Measurements from ENCODE around the gene ZFAND6.

The ZFAND6 gene

DNA sequence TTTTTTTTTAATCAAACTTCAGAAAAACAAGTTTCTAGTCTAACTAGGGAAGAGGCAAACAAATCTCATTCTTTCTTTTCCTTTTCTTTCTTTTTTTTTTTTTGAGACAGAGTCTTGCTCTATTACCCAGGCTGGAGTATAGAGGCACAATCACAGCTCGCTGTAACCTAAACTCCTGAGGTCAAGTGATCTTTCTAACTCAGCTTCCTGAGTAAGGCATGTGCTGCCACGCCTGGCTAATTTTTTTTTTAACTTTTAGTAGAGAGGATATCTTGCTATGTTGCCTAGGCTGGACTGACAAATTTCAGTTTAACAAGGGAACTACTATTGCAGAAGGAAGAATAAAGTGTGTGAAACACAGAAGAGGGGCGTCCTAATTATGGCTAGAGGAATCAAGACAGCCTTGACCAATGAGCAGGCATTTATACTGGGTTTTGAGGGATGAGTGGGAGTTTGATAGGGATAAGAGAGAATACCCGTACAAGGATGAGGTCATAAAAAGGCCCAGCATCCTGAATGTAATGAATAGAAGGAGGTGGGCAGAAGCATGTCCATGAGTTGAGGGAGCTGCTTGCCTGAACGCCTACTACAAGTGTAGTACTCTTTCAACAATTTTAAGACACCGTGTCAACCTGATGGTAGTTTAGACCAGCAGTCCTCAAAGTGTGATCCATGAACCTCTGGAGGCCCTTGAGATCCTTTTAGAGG, 6.7 kb upstream of the ZFAND6 start:
- DNase-seq, result no peak

DNA sequence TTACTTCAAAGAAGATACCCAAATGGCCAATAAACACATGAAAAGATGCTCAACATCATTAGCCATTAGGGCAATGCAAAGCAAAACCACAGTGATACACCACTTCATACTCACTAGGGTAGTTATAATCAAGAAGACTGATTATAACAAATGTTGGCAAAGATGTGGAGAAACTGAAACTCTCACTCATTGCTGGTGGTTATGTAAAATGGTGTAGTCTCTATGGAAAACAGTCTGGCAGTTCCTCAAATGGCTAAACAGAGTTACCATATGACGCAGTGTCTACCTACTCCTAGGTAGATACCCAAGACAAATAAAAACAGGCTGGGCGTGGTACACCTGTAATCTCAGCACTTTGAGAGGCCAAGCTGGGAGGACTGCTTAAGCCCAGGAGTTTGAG, 3.5 kb upstream of the ZFAND6 start:
- no peak for DNase-seq

- no peak for DNase-seq
Observed at GRCh38 chr15:80058044-80058443, 1.4 kb upstream of the ZFAND6 start.

DNA sequence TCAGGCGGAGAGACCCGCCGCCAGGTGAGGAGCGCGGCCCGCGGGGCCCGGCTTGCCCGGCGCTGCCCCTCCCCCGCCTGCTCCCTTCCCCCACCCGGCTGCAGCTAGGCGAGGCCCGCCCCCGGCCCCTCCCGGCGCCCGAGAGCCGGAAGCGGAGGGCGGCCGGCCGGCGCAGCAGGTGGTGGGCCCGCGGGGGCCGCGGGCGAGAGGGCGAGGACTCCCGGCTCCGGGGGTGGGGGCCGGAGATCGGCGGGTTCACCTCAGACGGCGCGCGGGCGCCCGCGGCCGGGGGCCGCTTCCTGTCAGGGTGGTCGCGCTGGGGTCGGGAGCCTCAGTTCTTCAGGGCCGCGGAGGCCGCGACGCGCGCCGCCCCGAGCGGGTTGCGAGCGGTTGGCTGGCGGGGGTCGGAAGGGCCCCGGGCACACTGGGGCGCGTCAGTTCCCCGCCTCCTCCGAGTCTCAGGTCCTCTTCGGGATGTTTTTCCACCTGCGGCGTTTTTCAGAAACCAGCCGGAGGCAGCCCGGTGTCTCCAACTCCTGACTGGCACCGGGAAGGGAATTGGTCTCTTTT, 395 bp downstream of the ZFAND6 start:
- no peak for DNase-seq

- DNase-seq, result no peak
Observed at GRCh38 chr15:80060356-80061006, 1.0 kb downstream of the ZFAND6 start.

GRCh38 chr15:80061582-80061981, 2.1 kb downstream of the ZFAND6 start:
- no peak for DNase-seq

DNA sequence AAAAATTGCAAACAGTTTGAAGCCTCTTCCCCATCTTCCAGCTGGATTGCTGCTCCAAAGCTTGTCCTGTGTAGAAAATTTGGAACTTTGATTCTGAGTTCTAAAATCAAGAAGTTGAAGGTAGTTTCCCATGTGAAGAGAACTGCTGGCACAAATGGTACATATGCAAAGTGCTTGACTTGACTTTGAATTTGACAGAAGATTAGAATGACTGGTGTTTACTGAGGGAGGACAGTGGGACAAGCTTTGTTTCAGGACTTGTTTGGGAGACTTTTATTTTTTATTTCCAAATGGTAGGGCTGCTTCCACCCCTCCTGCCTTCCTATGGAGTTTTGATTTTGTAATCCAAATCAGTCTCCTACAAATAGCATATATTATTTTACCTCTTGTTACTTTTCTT, 7.4 kb downstream of the ZFAND6 start:
- DNase-seq, result no peak

- DNase-seq, result no peak
Observed at GRCh38 chr15:80068578-80068977, 9.1 kb downstream of the ZFAND6 start.

DNA sequence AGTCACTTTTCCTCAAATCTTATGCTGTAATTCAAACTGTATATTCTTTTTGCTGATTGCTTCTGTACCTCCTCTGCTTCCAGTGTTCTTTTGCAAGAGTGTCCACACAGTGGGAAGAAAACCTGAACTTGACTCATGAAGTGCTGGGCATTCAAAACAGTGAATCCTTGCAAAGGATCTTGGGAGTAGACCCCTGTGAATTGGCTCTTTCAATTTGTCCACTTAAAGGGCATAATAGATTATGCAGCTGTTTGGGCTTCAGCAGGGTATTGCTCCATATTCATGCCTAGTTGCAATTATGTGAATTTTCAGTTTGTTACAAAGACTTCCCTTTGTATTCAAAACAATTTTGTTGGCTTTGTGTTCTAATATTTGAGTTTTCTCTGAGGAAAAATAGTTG, 11.4 kb downstream of the ZFAND6 start:
- DNase-seq, result no peak

- no peak for DNase-seq
Observed at GRCh38 chr15:80071652-80072051, 12.2 kb downstream of the ZFAND6 start.

- peak; percentile 77 for DNase-seq
Observed at GRCh38 chr15:80072285-80072994, 13.0 kb downstream of the ZFAND6 start.

GRCh38 chr15:80073197-80073596, 13.7 kb downstream of the ZFAND6 start:
- DNase-seq, result no peak

- DNase-seq, result no peak
Observed at GRCh38 chr15:80076321-80077318, 17.1 kb downstream of the ZFAND6 start.

DNA sequence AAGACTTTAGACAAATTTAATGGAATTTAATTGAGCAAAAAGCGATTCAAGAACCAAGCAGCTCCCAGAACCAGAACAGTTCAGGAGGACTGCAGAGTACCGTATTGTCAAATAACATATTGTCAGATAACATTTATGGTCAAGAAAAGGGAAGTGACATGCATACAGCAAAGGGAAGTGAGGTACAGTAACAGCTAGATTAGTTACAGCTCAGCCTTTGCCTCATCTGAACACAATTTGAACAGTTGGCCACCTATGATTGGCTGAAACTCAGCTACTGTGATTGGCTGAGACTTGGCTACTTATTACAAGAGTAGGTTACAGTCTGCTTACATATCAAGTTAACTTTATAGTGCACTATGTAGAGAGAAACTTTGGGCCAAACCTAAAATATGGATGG, 21.9 kb downstream of the ZFAND6 start:
- no peak for DNase-seq

DNA sequence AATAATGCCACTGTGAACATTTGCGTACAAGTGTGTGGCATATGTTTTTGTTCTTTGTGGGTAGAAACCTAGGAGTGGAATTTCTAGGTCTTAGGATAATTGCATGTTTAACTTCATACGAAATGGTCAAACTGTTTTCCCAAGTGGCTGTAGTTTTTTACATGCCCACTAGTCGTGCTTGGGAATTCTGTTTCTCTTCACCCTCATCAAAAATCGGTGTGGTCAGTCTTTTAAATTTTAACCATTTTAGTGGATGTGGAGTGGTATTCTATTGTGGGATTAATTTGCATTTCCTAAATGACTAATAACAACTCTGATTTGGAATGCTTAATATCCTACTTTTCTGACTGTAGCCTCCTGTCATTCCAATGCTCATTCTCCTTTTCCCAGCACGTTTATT, 27.6 kb downstream of the ZFAND6 start:
- no peak for DNase-seq

DNA sequence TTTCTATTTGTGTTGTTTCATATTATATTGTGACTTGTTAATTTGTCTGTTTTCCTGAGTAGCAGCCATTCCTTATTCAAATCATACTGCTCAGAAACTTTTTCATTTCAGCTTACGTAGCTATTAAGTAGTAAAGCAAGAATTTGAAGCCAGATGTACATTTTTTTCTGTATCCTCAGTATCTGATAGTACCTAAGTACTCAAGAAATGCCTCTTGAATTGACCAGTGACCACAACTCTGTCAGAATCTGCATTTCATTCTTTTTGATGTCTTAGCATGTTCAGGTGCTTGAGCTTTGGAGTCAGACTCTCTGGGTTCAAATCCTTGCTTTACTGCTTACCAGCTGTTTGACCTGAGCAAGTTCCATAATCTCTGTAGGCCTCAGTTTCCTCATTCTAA, 30.6 kb downstream of the ZFAND6 start:
- no peak for DNase-seq

DNA sequence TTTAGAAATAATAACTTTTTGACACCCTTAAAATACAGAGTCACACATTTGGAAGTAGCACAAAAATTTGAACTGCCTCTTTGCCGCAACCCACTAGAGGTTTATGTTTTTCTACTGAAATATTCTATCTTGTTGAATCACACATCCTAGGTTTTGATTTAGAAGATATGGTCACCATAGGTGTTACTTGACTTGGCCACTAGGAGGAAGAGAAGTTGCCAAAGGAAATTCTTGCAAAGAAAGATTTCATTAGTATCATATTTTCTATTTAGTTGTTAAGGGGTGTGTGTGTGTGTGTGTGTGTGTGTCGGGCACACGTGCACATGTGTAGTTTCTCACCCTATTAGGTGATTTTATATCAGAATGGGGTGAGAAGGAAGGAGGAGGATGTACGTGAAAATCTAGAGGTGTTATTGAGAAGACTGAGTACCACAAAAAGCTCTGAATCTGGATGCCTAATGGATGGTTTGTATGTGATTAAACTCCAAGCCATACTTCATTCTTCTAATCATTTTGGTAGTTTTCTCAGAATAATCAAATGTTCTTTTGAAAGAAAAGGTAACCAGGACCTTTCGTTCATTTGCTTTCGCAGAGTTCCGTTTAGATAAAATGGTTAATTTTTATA, 31.5 kb downstream of the ZFAND6 start:
- DNase-seq, result no peak

DNA sequence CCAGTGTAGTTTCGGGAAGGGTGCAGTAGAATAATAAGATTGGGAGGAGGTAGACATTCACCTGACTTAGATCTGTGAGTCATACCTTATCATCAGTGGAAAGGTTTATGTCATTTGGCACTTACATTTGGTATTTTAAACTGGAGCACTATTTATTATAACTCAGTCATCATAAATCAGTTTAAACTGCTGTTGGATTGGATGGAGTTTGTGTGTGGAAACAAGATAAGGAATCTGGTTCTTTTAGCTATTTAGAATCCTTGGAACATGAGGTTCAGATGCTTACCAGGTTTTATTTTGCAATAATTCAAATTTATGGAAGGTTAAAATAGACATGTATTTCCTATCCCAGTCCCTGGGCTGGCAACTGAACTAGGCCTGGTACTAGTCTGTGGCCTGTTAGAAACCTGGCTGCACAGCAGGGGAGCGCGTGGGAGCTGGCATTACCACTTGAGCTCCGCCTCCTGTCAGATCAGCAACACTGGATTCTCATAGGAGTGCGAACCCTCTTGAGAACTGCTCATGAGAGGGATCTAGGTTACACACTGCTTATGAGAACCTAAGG, 34.5 kb downstream of the ZFAND6 start:
- DNase-seq, result no peak

DNA sequence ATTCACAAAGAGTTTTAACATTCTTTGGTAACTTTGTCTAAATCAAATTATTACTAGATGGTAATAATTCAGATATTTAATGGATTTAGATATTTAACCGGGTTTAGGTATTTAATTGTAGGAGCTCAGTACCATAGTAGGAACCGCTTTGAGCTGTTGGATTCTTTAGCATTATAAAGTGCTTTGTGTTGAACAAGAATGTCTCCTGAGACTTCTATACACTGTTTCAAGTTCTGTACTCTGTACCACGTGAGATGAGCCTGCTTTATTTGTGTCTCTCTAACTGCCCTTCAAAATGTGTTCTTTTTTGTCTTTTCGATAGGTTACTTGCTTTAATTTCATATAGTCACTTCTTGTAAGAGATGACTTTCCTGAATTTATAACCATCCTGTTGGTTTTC, 36.0 kb downstream of the ZFAND6 start:
- DNase-seq, result no peak

DNA sequence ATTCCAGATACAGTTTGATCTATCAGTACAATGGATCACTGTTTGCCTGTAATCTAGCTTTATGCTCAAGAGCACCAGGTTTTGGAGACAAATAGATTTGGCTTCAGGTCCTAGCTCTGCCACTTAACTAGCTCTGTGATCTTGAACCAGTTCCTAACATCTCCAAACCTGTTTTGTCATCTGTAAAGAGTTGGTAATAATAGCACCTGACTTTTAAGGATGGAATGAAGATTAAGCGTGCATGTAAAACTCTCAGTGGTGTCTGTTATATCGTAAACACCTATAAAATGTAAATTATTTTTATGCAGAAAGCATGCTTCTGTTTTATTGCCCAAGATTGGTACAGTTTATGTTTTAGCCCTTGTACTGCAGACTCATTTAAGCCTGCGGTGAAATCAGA, 36.5 kb downstream of the ZFAND6 start:
- no peak for DNase-seq

- no peak for DNase-seq
Observed at GRCh38 chr15:80098341-80098740, 38.9 kb downstream of the ZFAND6 start.

GRCh38 chr15:80099241-80099640, 39.8 kb downstream of the ZFAND6 start:
- no peak for DNase-seq
